Measurements from ENCODE around the gene AGFG2.
"Not testable (repeated sequence)": the region's sequence is repeated elsewhere in the genome, so short reads cannot be mapped to it uniquely, and the experiment has no call there.

The AGFG2 gene

GRCh38 chr7:100555701-100556100 lies 16.7 kb downstream of the AGFG2 start:
- no peak for DNase-seq

GRCh38 chr7:100556541-100556940 lies 17.5 kb downstream of the AGFG2 start:
- DNase-seq, result no peak

- DNase-seq, result no peak
Observed at GRCh38 chr7:100559127-100559526, 20.1 kb downstream of the AGFG2 start.

GRCh38 chr7:100561491-100562194 lies 22.6 kb downstream of the AGFG2 start:
- no peak for DNase-seq

- no peak for DNase-seq
Observed at GRCh38 chr7:100562195-100563099, 23.4 kb downstream of the AGFG2 start.

- no peak for DNase-seq
Observed at GRCh38 chr7:100563100-100563564, 24.1 kb downstream of the AGFG2 start.

- peak; percentile 86 for DNase-seq
Observed at GRCh38 chr7:100563809-100564400, 24.9 kb downstream of the AGFG2 start.

- DNase-seq, result not testable (repeated sequence)
Observed at GRCh38 chr7:100564405-100564804, 25.4 kb downstream of the AGFG2 start.

GRCh38 chr7:100565133-100565571 lies 26.1 kb downstream of the AGFG2 start:
- DNase-seq, result no peak

GRCh38 chr7:100566018-100566531 lies 27.1 kb downstream of the AGFG2 start:
- DNase-seq, result no peak

GRCh38 chr7:100567031-100567730 lies 28.2 kb downstream of the AGFG2 start:
- peak; percentile 69 for DNase-seq

GRCh38 chr7:100567751-100568175 lies 28.8 kb downstream of the AGFG2 start:
- DNase-seq, result peak; percentile 95

GRCh38 chr7:100568176-100568895 lies 29.3 kb downstream of the AGFG2 start:
- DNase-seq, result peak; percentile 87

- DNase-seq, result peak; percentile 88
Observed at GRCh38 chr7:100568896-100569844, 30.2 kb downstream of the AGFG2 start.

GRCh38 chr7:100570954-100571828 lies 32.2 kb downstream of the AGFG2 start:
- no peak for DNase-seq

GRCh38 chr7:100571829-100572116 lies 32.8 kb downstream of the AGFG2 start:
- peak; percentile 53 for DNase-seq

- DNase-seq, result no peak
Observed at GRCh38 chr7:100572281-100572948, 33.4 kb downstream of the AGFG2 start.

GRCh38 chr7:100572949-100573675 lies 34.1 kb downstream of the AGFG2 start:
- no peak for DNase-seq

Measured in DMS53 (cell line).